HFFc6 (cell line): ENCODE data around the gene LCA5L. TPM values are rescaled to one million over a fixed set of nuclear protein-coding genes. Genes with fewer than 3 reads are reported as not detected.
A peak's percentile ranks its signal among the peaks of the same experiment; 100 is the strongest.
"Not testable (repeated sequence)": the region's sequence is repeated elsewhere in the genome, so short reads cannot be mapped to it uniquely, and the experiment has no call there.

Experiments used
- DNase-seq: peaks from one replicate; pipeline ENCODE4 v3.0.0-alpha.2; 2018
- H3K27ac Mint-ChIP-seq: 2 replicates; pipeline ENCODE4 v1.8.0; 2020; ENCODE audit warnings: mild to moderate bottlenecking, mixed read lengths
- H3K27me3 Mint-ChIP-seq: 2 replicates; pipeline ENCODE4 v1.8.0; 2021; ENCODE audit warnings: mild to moderate bottlenecking, moderate library complexity, mixed read lengths; ENCODE audit not compliant: insufficient read depth
- H3K36me3 Mint-ChIP-seq: 2 replicates; pipeline ENCODE4 v1.8.0; 2021; ENCODE audit warnings: low read depth, mixed read lengths
- H3K4me1 Mint-ChIP-seq: 2 replicates; pipeline ENCODE4 v1.8.0; 2020; ENCODE audit warnings: low read depth, mixed read lengths
- H3K4me3 Mint-ChIP-seq: 2 replicates; pipeline ENCODE4 v1.8.0; 2020; ENCODE audit warnings: mild to moderate bottlenecking, moderate library complexity, mixed read lengths
- H3K9me3 Mint-ChIP-seq: 2 replicates; pipeline ENCODE4 v1.8.0; 2020; ENCODE audit warnings: mild to moderate bottlenecking, mixed read lengths
- CTCF ChIP-seq: fragments of 200-600 bp; sonication (generic); IDR thresholded peaks from 2 replicates; pipeline ENCODE4 v1.5.0; 2021; ENCODE audit warnings: antibody characterized with exemption, mild to moderate bottlenecking
- total RNA-seq, 6 experiments: library from RNA; stranded (reverse); fragmentation: NEBNext Ultra II Directional; extraction: Animal tissue kit (Norgen Biotek cat#: 25700); gene quantifications; 2 replicates in 1 of 6; 3 replicates in 5 of 6; pipeline ENCODE4 v1.2.3, GENCODE V29; 2021

Gene LCA5L
- total RNA-seq, 6 experiments from 2014 or later = 0.73 to 1.4 (median 0.86) TPM

- TF ChIP-seq CTCF = no peak
- Mint-ChIP-seq H3K27ac (peak overlapping the region; percentile 99), H3K9me3 (no peaks in the 10 kb centered on the region), H3K36me3 (peaks cover 5% of the 10 kb centered on the region; the same call in 1 of the 2 replicates), H3K4me3 (peak overlapping the region; percentile 97), H3K4me1 (peaks cover 27% of the 10 kb centered on the region), H3K27me3 (no peaks in the 10 kb centered on the region; the same call in none of the 2 replicates)
- peak; percentile 98 for DNase-seq
These were observed 65.3 kb downstream of the LCA5L start for GRCh38 chr21:39379986-39380891.

- DNase-seq = no peak
- Mint-ChIP-seq H3K4me3 (no peak overlapping the region), H3K27me3 (no peaks in the 10 kb centered on the region; the same call in none of the 2 replicates), H3K36me3 (peaks cover 5% of the 10 kb centered on the region; the same call in 1 of the 2 replicates), H3K9me3 (no peaks in the 10 kb centered on the region), H3K4me1 (peaks cover 24% of the 10 kb centered on the region), H3K27ac (no peak overlapping the region)
- TF ChIP-seq CTCF = no peak
These were observed 68.0 kb downstream of the LCA5L start for GRCh38 chr21:39377444-39378050.

GRCh38 chr21:39375446-39375845, 70.1 kb downstream of the LCA5L start:
- Mint-ChIP-seq H3K27ac (no peak overlapping the region), H3K9me3 (no peaks in the 10 kb centered on the region), H3K36me3 (no peaks in the 10 kb centered on the region), H3K4me1 (peaks cover 11% of the 10 kb centered on the region), H3K4me3 (no peak overlapping the region), H3K27me3 (peaks cover 4% of the 10 kb centered on the region)
- no peak for DNase-seq
- TF ChIP-seq CTCF = no peak

GRCh38 chr21:39374046-39374445, 71.5 kb downstream of the LCA5L start:
- H3K9me3 Mint-ChIP-seq = no peaks in the 10 kb centered on the region
- TF ChIP-seq CTCF = no peak
- peak overlapping the region; percentile 21 for H3K4me3 Mint-ChIP-seq
- no peak overlapping the region; the same call in 1 of the 2 replicates for H3K27ac Mint-ChIP-seq
- H3K36me3 Mint-ChIP-seq = no peaks in the 10 kb centered on the region
- peaks cover 5% of the 10 kb centered on the region for H3K27me3 Mint-ChIP-seq
- H3K4me1 Mint-ChIP-seq = peaks cover 19% of the 10 kb centered on the region
- DNase-seq = no peak

- Mint-ChIP-seq H3K27ac (no peak overlapping the region), H3K27me3 (peaks cover 5% of the 10 kb centered on the region), H3K36me3 (no peaks in the 10 kb centered on the region), H3K9me3 (no peaks in the 10 kb centered on the region), H3K4me1 (peaks cover 19% of the 10 kb centered on the region), H3K4me3 (peak overlapping the region; percentile 21)
- DNase-seq = peak; percentile 63
- peak; percentile 62 for TF ChIP-seq CTCF
These were observed 71.9 kb downstream of the LCA5L start for GRCh38 chr21:39373634-39374033.

GRCh38 chr21:39369896-39370288, 75.7 kb downstream of the LCA5L start:
- H3K36me3 Mint-ChIP-seq, H3K27me3 Mint-ChIP-seq, H3K4me3 Mint-ChIP-seq, H3K9me3 Mint-ChIP-seq, H3K27ac Mint-ChIP-seq, DNase-seq: not testable (repeated sequence)
- peaks cover 24% of the 10 kb centered on the region for H3K4me1 Mint-ChIP-seq
